K562 (cell line): ENCODE results near the gene UBE2L6. TPM values are rescaled to one million over a fixed set of nuclear protein-coding genes. Genes with fewer than 3 reads are reported as not detected.

Experiments
- CBX8 ChIP-seq: fragments of 200-600 bp; sonication (generic); IDR thresholded peaks from 2 replicates; pipeline ENCODE4 v1.6.1; 2012; ENCODE audit warnings: borderline replicate concordance, mixed run types, low read depth, mild to moderate bottlenecking, moderate library complexity, mixed read lengths, low read length, control low read depth, inconsistent platforms; ENCODE audit not compliant: poor library complexity, severe bottlenecking; ENCODE audit errors: extremely low read depth
- CC2D1A ChIP-seq: fragments of 450-650 bp; IDR thresholded peaks from 2 replicates; pipeline ENCODE4 v1.6.1; 2017; ENCODE audit warnings: mild to moderate bottlenecking
- CEBPG ChIP-seq, 3 experiments: fragments of 200-800 bp in 1 of 3; sonication (Bioruptor generic) in 1 of 3; sonication (generic) in 1 of 3; formaldehyde crosslinking in 1 of 3; IDR thresholded peaks in 2 of 3; conservative IDR thresholded peaks in 1 of 3; 2 replicates each; pipeline versions ENCODE4 v1.6.1 to v1.8.0; 2016 to 2022; ENCODE audit warnings: missing compliant biosample characterization in 2 of 3, missing genetic modification characterization in 2 of 3, mild to moderate bottlenecking in 1 of 3, missing genetic modification reagents in 1 of 3
- CHD1 ChIP-seq: fragments of 200-600 bp; sonication (generic); IDR thresholded peaks from one replicate; pipeline ENCODE4 v1.6.1; 2012; ENCODE audit warnings: mild to moderate bottlenecking, moderate library complexity, low read length, inconsistent platforms
- CHD2 ChIP-seq: IDR thresholded peaks from 2 replicates; pipeline ENCODE4 v1.6.1; 2011; ENCODE audit warnings: low read depth, low read length
- FOS ChIP-seq: IDR thresholded peaks from 3 replicates; pipeline ENCODE4 v1.6.1; 2011; ENCODE audit not compliant: insufficient read length; ENCODE audit errors: extremely low read depth
- HLTF ChIP-seq: fragments of 450-650 bp; IDR thresholded peaks from 2 replicates; pipeline ENCODE4 v1.6.1; 2016
- HSF4 ChIP-seq: fragments of 250-450 bp; sonication (Bioruptor Pico); IDR thresholded peaks from 2 replicates; pipeline ENCODE4 v2.1.2; 2022; ENCODE audit warnings: mild to moderate bottlenecking, moderate library complexity, borderline replicate concordance
- JUNB ChIP-seq: fragments of 450-650 bp; formaldehyde crosslinking; conservative IDR thresholded peaks from 2 replicates; pipeline ENCODE4 v1.4.0; 2020; ENCODE audit warnings: mild to moderate bottlenecking
- KDM2B ChIP-seq: fragments of 250-450 bp; sonication (Bioruptor Pico); IDR thresholded peaks from 2 replicates; pipeline ENCODE4 v1.8.0; 2021; ENCODE audit warnings: mild to moderate bottlenecking, moderate library complexity
- KLF13 ChIP-seq: fragments of 450-650 bp; IDR thresholded peaks from 2 replicates; pipeline ENCODE4 v1.6.1; 2016; ENCODE audit warnings: missing genetic modification characterization, low read depth, mild to moderate bottlenecking, missing compliant biosample characterization, moderate library complexity, borderline replicate concordance
- MEF2D ChIP-seq: conservative IDR thresholded peaks from 2 replicates; pipeline ENCODE4 v1.6.1; 2016; ENCODE audit warnings: low read depth, missing genetic modification characterization, missing compliant biosample characterization
- POLR3A ChIP-seq: IDR thresholded peaks from 2 replicates; pipeline ENCODE4 v1.6.1; 2011; ENCODE audit warnings: borderline replicate concordance, mild to moderate bottlenecking, moderate library complexity; ENCODE audit not compliant: insufficient read length, insufficient read depth; ENCODE audit errors: extremely low read depth
- SLC30A9 ChIP-seq: fragments of 250-450 bp; sonication (Bioruptor Pico); IDR thresholded peaks from 2 replicates; pipeline ENCODE4 v1.8.0; 2022; ENCODE audit warnings: mild to moderate bottlenecking, moderate library complexity
- SMC3 ChIP-seq: conservative IDR thresholded peaks from 2 replicates; pipeline ENCODE4 v1.6.1; 2011; ENCODE audit warnings: low read depth, low read length, improper control_type of control experiment; ENCODE audit not compliant: insufficient read depth
- TRIM24 ChIP-seq, 2 experiments: fragments of 450-650 bp; IDR thresholded peaks; 2 replicates each; pipeline ENCODE4 v1.6.1; 2016
- YBX1 ChIP-seq: fragments of 450-650 bp; IDR thresholded peaks from 2 replicates; pipeline ENCODE4 v1.7.1; 2016; ENCODE audit warnings: mild to moderate bottlenecking
- ZC3H4 ChIP-seq: sonication (generic); formaldehyde crosslinking; IDR thresholded peaks from 2 replicates; pipeline ENCODE4 v1.9.0; 2021; ENCODE audit warnings: missing genetic modification reagents, borderline replicate concordance
- ZEB2 ChIP-seq: fragments of 450-650 bp; IDR thresholded peaks from 2 replicates; pipeline ENCODE4 v1.6.1; 2016
- ZNF197 ChIP-seq: fragments of 200-800 bp; sonication (Bioruptor generic); IDR thresholded peaks from 2 replicates; pipeline ENCODE4 v1.6.1; 2016; ENCODE audit warnings: low read depth, missing genetic modification characterization, missing compliant biosample characterization
- ZNF224 ChIP-seq: sonication (generic); formaldehyde crosslinking; IDR thresholded peaks from 2 replicates; pipeline ENCODE4 v1.8.0; 2022; ENCODE audit warnings: mild to moderate bottlenecking, missing genetic modification reagents
- ZNF668 ChIP-seq: fragments of 250-450 bp; sonication (Bioruptor Pico); IDR thresholded peaks from 2 replicates; pipeline ENCODE4 v1.8.0; 2022; ENCODE audit warnings: mild to moderate bottlenecking, inconsistent platforms
- polyA plus RNA-seq, 8 experiments: library from polyadenylated mRNA; depleted of rRNA in 4 of 8; stranded (reverse) in 5 of 8; unstranded in 3 of 8; fragments of >200 nt; fragmentation: Nextera tagmentation in 2 of 8; fragmentation: Illumina TruSeq in 1 of 8; extraction: Ambion mirVana in 2 of 8; extraction: Trizol in 1 of 8; gene quantifications; 2 replicates each; pipeline versions ENCODE4 v1.2.1 to v1.2.3, GENCODE V29; 2011 to 2014; ENCODE audit warnings: inconsistent platforms in 1 of 8, missing spikeins in 1 of 8
- total RNA-seq, 7 experiments: library from RNA; depleted of rRNA in 6 of 7; stranded (reverse); fragments of >200 nt in 6 of 7; fragmentation: Illumina TruSeq in 2 of 7; extraction: Trizol in 2 of 7; gene quantifications; 2 replicates each; pipeline versions ENCODE4 v1.2.1 to v1.2.3, GENCODE V29; 2011 to 2021; ENCODE audit warnings: low replicate concordance in 1 of 7
- TF ChIP-seq, protein P1 (sequence below): sonication (generic); formaldehyde crosslinking; IDR thresholded peaks from 2 replicates; pipeline ENCODE4 v1.8.1; 2023; ENCODE audit warnings: mild to moderate bottlenecking, missing genetic modification reagents
- TF ChIP-seq, protein P2 (sequence below), 2 experiments: IDR thresholded peaks; 2 replicates each; pipeline ENCODE4 v1.6.1; 2012; ENCODE audit warnings: improper control_type of control experiment in 2 of 2, low read depth in 2 of 2, low read length in 2 of 2, borderline replicate concordance in 1 of 2

Gene UBE2L6
- total and polyA plus RNA-seq, 9 of the 15 experiments (the other 6 are each of a cell fraction or from before 2014, with no cell fraction given), result 5.9 to 24.9 (median 9.7) TPM

DNA sequence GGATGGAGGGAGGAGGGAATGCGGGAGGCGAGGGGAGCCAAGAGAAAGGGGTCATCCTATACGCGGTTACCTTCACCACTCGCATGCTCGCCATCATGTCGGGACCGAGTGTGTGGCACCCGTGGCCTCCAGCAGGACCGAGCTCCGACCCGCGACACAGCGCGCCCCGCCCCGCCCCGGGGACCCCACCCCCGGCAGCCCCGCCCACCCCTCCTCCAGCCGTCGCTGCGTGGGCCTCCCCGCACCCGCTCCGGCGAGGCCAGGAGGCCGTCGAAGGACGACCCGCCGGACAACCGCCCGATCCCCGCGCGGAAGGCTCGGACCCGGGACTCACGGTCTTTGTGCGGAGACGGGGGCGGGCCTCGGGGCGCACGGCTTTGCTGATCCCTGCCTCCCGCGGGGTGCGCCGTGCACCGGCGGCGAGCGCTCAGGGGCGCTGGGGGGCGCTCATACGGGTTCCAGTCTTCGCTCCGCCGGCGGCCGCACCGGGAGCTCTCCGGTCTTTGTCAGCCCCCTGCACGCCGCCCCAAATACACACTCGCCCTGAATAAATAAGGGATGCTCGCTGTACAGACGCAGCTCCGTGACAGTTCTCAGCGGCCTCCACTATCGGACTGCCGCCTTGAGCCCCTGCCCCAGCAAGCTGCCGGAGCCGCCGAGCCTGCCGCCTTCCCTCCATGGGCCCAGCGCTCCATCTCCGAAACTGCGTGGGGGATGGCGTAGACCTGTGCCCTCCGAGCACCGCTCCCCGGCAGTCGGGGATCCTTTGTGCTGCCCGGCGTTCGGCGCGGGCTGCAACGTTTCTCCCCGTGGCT, at the start of gene UBE2L6 (continued):
- no peak for TF ChIP-seq POLR3A
- no peak for TF ChIP-seq CHD2
- no peak for TF ChIP-seq ZC3H4 (CRISPR knock-in tag)
- no peak for TF ChIP-seq FOS
- no peak for TF ChIP-seq ZNF224
- TF ChIP-seq ZNF197 (CRISPR knock-in tag), result no peak
- TF ChIP-seq CC2D1A, result no peak
- no peak for TF ChIP-seq HSF4 (CRISPR knock-in tag)
- TF ChIP-seq SMC3, result 0 out of 2 replicates have a peak, but pooled peaks have one; percentile 8
- no peak for TF ChIP-seq MEF2D (tag)
- TF ChIP-seq KDM2B, result no peak
- no peak for TF ChIP-seq CBX8
- TF ChIP-seq ZEB2, result no peak
- TF ChIP-seq ZNF668, result no peak
- TF ChIP-seq JUNB (CRISPR knock-in tag), result no peak
- TF ChIP-seq HLTF, result no peak
- TF ChIP-seq KLF13 (tag), result 0 out of 2 replicates have a peak, but pooled peaks have one; percentile 35
- TF ChIP-seq YBX1, result no peak
- TF ChIP-seq SLC30A9, result no peak
- peak in 1 of 2 experiments; percentile 31; a peak in 1 of 4 replicates for TF ChIP-seq TRIM24 (IDR thresholded peaks at IDR 0.05)
- TF ChIP-seq, protein P1, sequence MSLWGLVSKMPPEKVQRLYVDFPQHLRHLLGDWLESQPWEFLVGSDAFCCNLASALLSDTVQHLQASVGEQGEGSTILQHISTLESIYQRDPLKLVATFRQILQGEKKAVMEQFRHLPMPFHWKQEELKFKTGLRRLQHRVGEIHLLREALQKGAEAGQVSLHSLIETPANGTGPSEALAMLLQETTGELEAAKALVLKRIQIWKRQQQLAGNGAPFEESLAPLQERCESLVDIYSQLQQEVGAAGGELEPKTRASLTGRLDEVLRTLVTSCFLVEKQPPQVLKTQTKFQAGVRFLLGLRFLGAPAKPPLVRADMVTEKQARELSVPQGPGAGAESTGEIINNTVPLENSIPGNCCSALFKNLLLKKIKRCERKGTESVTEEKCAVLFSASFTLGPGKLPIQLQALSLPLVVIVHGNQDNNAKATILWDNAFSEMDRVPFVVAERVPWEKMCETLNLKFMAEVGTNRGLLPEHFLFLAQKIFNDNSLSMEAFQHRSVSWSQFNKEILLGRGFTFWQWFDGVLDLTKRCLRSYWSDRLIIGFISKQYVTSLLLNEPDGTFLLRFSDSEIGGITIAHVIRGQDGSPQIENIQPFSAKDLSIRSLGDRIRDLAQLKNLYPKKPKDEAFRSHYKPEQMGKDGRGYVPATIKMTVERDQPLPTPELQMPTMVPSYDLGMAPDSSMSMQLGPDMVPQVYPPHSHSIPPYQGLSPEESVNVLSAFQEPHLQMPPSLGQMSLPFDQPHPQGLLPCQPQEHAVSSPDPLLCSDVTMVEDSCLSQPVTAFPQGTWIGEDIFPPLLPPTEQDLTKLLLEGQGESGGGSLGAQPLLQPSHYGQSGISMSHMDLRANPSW (CRISPR knock-in tag), result no peak
- TF ChIP-seq, protein P2, sequence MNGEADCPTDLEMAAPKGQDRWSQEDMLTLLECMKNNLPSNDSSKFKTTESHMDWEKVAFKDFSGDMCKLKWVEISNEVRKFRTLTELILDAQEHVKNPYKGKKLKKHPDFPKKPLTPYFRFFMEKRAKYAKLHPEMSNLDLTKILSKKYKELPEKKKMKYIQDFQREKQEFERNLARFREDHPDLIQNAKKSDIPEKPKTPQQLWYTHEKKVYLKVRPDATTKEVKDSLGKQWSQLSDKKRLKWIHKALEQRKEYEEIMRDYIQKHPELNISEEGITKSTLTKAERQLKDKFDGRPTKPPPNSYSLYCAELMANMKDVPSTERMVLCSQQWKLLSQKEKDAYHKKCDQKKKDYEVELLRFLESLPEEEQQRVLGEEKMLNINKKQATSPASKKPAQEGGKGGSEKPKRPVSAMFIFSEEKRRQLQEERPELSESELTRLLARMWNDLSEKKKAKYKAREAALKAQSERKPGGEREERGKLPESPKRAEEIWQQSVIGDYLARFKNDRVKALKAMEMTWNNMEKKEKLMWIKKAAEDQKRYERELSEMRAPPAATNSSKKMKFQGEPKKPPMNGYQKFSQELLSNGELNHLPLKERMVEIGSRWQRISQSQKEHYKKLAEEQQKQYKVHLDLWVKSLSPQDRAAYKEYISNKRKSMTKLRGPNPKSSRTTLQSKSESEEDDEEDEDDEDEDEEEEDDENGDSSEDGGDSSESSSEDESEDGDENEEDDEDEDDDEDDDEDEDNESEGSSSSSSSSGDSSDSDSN (IDR thresholded peaks at IDR 0.05; ENCODE audit: borderline replicate concordance in 1 of 2, low read depth in 2 of 2, low read length in 2 of 2), result 0 out of 4 replicates have a peak, but pooled peaks of 1 of the 2 experiments have one; percentile 45
- TF ChIP-seq CHD1, result no peak
- TF ChIP-seq CEBPG (CRISPR knock-in tag; IDR thresholded peaks at IDR 0.05), result no peak
- no peak for TF ChIP-seq CEBPG (tag; conservative IDR thresholded peaks at IDR 0.05 in 1 of 2, IDR thresholded peaks at IDR 0.05 in 1 of 2)
